ENCODE data around the gene SOX30.
A peak's percentile ranks its signal among the peaks of the same experiment; 100 is the strongest.
"Not testable (repeated sequence)": the region's sequence is repeated elsewhere in the genome, so short reads cannot be mapped to it uniquely, and the experiment has no call there.

Gene SOX30

GRCh38 chr5:157652377-157652692 lies at the start of gene SOX30:
SOX30 (minus strand) TSS chr5:157652438; CDS start chr5:157652078, 360 bp downstream.
- DNase-seq, result no peak

GRCh38 chr5:157698674-157699073 lies 46.4 kb upstream of the SOX30 start:
- DNase-seq, result not testable (repeated sequence)

GRCh38 chr5:157696154-157696553 lies 43.9 kb upstream of the SOX30 start:
- not testable (repeated sequence) for DNase-seq

GRCh38 chr5:157693816-157694215 lies 41.6 kb upstream of the SOX30 start:
- DNase-seq, result not testable (repeated sequence)

GRCh38 chr5:157690690-157691433 lies 38.6 kb upstream of the SOX30 start:
- DNase-seq, result no peak

- no peak for DNase-seq
Observed at GRCh38 chr5:157689942-157690689, 37.9 kb upstream of the SOX30 start.

- DNase-seq, result no peak
Observed at GRCh38 chr5:157687198-157687554, 34.9 kb upstream of the SOX30 start.

- DNase-seq, result not testable (repeated sequence)
Observed at GRCh38 chr5:157686276-157687197, 34.3 kb upstream of the SOX30 start.

- no peak for DNase-seq
Observed at GRCh38 chr5:157682257-157682656, 30.0 kb upstream of the SOX30 start.

GRCh38 chr5:157681048-157681447 lies 28.8 kb upstream of the SOX30 start:
- DNase-seq, result no peak

GRCh38 chr5:157680239-157680638 lies 28.0 kb upstream of the SOX30 start:
- DNase-seq, result no peak

- DNase-seq, result no peak
Observed at GRCh38 chr5:157679801-157680200, 27.6 kb upstream of the SOX30 start.

- DNase-seq, result no peak
Observed at GRCh38 chr5:157677931-157678330, 25.7 kb upstream of the SOX30 start.

- not testable (repeated sequence) for DNase-seq
Observed at GRCh38 chr5:157674351-157674750, 22.1 kb upstream of the SOX30 start.

GRCh38 chr5:157672976-157673375 lies 20.7 kb upstream of the SOX30 start:
- DNase-seq, result no peak

- DNase-seq, result no peak
Observed at GRCh38 chr5:157671592-157672330, 19.5 kb upstream of the SOX30 start.

- no peak for DNase-seq
Observed at GRCh38 chr5:157670662-157671591, 18.7 kb upstream of the SOX30 start, which contains the start of gene C5orf52. C5orf52 (plus strand) TSS chr5:157671533; CDS start chr5:157671615, 82 bp downstream.

- no peak for DNase-seq
Observed at GRCh38 chr5:157669701-157670097, 17.5 kb upstream of the SOX30 start.

- DNase-seq, result no peak
Observed at GRCh38 chr5:157668356-157668755, 16.1 kb upstream of the SOX30 start.

- peak; percentile 76 for DNase-seq
Observed at GRCh38 chr5:157665467-157666070, 13.3 kb upstream of the SOX30 start.
